GM21526 (cell line): ENCODE measurements around the gene GSE1.

Source experiments
- ATAC-seq: cut with Tn5 transposase; IDR thresholded peaks from one replicate; pipeline ENCODE4 v1.9.1; 2021; ENCODE audit warnings: moderate library complexity; ENCODE audit not compliant: unreplicated experiment, low FRiP score

Gene GSE1

DNA sequence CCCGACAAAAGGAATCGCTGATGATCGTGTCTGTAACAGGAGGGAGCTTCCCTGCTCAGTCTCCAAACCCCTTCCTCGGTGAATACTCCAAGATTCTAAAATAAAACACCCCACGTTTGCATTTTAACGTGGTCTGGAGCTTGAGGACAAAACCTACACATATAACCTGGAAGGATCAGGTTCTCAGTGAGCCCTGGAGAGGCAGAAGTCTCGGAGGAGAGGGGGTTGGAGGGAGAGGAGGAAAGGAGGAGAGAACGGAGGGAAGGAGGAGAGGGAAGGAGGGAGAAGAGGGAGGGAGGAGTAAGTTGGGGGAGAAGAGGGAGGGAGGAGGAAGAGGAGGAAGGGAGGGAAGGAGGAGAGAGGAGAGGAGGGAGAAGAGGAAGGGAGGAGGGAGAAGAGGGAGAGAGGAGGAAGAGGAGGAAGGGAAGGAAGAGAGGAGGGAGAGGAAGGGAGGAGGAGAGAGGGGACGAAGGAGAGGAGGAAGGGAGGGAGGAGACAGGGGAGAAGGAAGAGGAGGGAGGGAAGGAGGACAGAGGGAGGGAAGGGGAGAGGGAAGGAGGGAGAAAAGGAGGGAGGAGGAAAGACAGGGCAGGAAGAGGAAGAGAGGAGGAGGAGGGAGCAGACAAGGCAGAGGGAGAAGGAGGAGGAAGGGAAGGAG lies 103.0 kb downstream of the GSE1 start:
- no peak for ATAC-seq

DNA sequence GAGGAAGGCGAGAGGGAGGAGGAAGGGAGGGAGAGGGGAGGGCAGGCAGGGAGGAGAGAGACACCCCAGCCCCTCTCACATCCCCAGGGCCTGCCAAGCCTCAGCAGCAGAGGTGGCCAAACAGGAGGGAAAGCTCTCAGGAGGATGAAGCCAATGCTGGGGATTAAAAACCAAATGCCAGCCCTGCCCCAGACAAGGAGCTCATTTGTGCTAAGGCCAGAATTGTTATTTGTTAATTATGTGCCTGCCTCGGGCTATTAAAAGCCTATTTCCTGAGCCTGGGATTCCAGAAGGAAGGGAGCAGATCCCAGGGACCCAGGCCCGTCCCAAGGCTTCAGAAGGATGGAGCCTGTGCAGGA lies 103.5 kb downstream of the GSE1 start:
- ATAC-seq = no peak

DNA sequence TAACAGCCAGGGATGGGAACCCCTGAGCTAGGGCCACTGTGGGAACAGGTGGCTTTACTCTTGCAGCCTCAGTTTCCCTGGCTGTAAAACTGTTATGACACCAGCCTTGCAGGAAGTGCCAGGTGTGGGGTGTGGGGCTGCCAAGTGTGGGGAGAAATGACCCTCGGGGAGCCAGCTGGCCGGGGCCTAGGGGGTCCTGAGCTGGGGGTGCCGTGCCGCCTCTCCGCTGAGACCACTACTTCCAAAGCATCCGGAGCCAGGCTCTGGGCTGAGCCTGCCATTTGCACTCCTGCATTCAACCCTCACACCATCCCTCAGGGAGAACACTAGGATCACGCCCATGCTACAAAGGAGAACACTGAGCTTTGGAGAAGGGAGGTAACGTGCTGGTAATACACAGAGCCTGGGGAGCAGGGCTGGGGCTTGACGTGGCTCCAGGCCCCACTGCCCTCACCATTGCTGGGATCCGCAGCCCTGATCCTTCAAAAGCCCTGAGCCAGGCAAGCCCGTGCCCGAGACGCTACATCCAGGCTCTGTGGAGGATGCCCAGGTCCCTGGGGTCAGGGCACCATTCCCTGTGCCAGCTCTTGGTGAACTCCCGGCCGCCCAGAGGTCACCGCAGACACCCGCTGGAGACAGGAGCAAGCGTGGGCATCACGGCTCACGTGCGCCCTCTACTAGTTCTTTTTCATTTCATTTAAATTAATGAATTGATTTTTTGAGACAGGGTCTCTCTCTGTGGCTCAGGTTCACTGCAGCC lies 104.5 kb downstream of the GSE1 start:
- no peak for ATAC-seq

DNA sequence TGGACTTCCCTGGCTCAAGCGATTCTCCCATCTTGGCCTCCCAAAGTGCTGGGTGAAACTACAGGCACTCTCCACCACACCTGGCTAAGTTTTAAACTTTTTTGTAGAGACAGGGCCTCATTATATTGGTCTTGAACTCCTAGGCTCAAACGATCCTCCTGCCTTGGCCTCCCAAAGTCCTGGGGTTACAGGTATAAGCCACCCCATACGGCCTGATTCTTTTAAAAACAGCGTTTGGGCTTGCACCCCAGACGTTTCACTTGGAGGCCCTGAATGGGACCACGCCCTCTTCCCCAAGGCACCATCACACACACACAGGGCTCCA lies 105.0 kb downstream of the GSE1 start:
- no peak for ATAC-seq

DNA sequence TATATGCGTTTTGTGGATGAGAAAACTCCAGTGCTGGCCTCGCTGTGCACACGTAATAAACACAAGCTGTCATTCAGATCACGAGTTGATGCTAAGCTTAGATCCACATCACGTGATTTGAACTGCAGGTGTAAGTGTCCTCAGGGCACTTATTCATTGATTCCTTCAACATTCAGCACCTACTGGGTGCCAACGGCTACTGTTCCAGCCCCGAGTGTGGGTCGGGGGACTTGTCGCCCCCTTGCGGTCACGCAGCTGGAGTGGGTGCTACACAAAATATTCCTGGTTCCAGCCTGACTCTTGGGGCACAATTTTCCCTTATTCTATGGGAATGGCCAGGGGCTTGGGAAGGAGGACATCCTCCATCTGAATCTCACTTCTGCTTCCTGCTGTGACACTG lies 105.6 kb downstream of the GSE1 start:
- no peak for ATAC-seq

DNA sequence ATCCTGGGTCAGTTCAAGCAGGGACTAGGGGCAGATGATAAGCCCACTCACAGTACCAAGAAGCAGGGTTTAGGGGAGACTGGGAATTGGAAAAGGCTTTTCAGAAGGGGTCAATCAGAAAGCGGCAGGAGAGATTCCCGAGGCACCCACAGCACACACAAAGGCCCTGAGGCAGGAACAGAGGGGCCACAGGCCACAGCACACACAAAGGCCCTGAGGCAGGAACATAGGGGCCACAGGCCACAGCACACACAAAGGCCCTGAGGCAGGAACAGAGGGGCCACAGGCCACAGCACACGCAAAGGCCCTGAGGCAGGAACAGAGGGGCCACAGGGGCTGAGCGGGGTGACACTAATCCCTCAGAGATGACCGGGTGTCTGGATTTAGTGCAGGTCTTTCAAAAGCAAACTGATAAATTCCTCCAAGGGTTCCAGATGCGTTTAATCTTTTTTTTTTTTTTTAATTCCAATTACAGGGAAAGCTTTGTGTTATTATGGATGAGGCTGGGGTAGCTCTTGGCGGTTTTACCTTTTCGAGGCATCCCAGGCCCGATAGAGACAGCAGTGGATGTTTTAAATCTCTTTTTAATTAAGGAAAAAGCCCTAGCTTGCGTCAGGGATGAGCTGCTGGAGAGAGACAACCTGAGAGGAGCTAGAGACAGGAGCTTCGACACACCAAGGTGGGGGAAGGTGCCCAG lies 106.6 kb downstream of the GSE1 start:
- no peak for ATAC-seq

DNA sequence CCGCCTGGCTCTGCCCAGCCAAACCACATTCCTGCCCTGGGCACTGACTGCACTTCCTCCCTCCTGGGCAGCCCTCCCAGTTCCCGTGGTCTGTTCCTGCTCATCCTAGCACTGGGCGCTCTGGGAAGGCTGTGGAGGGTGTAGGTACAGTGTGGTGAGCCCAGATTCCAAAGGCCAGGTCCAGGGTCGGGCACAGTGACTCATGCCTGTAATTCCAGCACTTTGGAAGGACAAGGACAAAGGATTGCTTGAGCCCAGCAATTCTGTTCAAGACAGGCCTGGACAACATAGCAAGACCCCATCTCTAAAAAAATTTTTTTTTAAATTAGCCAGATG lies 107.1 kb downstream of the GSE1 start:
- ATAC-seq = no peak

DNA sequence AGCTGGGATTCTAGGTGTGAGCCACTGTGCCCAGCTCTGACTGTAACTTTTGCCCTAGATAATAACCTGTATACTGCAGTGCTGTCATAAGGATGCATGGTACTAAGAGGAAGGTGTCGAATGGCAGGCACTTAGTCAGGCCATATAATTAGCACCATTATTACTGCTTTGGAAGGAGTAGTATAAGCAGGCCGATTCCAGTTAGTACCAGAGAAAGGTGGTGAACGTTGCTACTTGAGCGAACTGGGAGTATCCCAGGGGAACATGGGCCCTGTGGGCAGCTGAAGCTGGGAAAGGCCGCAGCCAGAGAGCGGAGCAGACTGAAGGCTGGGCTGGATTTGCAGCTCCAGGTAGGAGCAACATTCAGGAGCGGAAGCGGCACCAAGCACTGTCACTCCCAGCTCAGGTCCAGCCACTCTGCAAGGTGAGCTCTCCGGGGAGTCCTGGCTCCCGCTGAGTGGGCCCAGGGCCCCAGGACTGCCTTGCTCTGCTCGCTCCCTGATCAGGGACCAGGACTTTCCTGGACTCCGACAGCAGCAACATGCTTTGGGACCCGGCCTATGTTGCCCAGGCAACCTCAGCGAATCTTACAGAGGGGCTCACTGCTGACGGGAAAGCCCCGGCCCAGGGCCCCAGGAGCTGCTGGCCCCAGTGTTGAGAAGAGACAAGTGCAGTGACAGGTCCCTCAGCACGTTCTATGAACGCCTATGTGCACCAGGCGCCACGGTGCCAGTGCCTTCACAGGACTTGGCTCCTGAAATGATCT lies 109.2 kb downstream of the GSE1 start:
- ATAC-seq = no peak

DNA sequence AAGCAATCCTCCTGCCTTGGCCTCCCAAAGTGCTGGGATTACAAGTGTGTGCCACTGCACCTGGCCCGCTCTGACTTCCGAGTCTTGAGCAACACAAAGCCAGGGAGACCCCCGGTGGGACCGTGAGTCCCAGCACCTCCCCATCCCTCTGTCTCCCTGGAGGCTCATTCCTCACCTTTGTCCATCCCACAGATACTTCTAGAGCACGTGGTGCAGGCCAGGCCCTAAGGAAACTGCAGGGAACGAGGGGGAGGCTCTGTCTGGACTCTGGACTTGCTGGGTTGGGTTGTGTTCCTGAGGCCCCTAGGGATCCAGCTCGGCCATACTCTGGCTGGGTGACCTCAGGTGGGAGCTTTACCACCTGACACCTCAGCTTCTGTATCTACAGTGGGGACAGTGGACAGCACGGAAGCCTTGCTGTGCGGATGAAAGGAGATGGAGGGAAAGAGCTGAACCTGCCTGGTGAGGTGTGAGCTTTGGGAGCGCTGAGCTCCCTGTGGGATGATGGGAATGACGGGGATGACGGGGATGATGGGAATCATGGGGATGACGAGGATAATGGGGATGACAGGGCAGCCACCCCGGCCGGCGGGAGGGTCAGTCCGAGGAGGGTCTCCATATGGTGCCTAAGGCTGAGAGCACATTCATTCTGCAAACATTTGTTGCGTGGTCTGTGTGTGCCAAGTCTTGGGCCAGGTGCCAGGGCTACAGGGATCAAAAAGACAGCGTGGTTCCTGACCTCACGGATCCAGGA lies 111.2 kb downstream of the GSE1 start:
- ATAC-seq = no peak

DNA sequence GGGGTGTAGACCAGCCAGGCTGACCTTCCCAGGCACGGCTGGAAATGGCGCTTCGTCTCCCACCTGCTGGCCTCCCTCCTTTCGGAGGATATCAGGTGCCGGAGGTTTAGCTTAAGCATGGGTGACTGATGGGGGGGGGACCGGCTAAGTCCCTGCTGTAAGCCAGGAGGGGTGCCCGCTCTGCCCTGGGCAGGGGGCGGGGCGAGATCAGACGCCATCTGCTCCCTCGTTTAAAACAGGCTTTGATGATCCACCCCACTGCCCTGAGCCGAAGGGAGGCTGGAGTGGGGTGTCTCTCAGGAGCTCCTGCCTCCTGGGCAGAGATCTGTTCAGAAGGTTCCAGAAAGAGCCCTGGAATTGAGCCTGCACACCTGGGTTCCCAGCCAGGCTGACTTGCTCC lies 111.8 kb downstream of the GSE1 start:
- ATAC-seq = no peak
